Astrocyte (in vitro differentiated cells and primary cell): ENCODE measurements around the gene UCHL5. TPM values are rescaled to one million over a fixed set of nuclear protein-coding genes. Genes with fewer than 3 reads are reported as not detected.
"Not testable (repeated sequence)": the region's sequence is repeated elsewhere in the genome, so short reads cannot be mapped to it uniquely, and the experiment has no call there.

Experiments
- DNase-seq: peaks from one replicate; pipeline ENCODE4 v3.0.0-alpha.2; 2010; ENCODE audit warnings: low read depth
- FAIRE-seq: peaks from 2 replicates; lab custom pipeline; 2011; peaks lifted over from hg19 to GRCh38; lab: Jason Lieb, UNC
- H2AFZ ChIP-seq: 2 replicates; pipeline ENCODE4 v1.6.0; 2012; ENCODE audit warnings: low read depth, low read length, inconsistent platforms
- H3K27ac ChIP-seq: 2 replicates; pipeline ENCODE4 v1.5.1; 2011; ENCODE audit warnings: low read depth, low read length, inconsistent platforms
- H3K27me3 ChIP-seq: 2 replicates; pipeline ENCODE4 v1.6.0; 2011; ENCODE audit warnings: low read length, inconsistent platforms; ENCODE audit not compliant: insufficient read depth
- H3K36me3 ChIP-seq: 2 replicates; pipeline ENCODE4 v1.5.1; 2011; ENCODE audit warnings: low read length, inconsistent platforms; ENCODE audit not compliant: insufficient read depth
- H3K4me1 ChIP-seq: 2 replicates; pipeline ENCODE4 v1.5.1; 2011; ENCODE audit warnings: low read length, inconsistent platforms; ENCODE audit not compliant: insufficient read depth
- H3K4me2 ChIP-seq: 2 replicates; pipeline ENCODE4 v1.6.0; 2012; ENCODE audit warnings: low read length, inconsistent platforms
- H3K4me3 ChIP-seq: 2 replicates; pipeline ENCODE4 v1.5.1; 2011; ENCODE audit warnings: low read depth, mild to moderate bottlenecking, low read length, inconsistent platforms; ENCODE audit not compliant: insufficient read depth
- H3K79me2 ChIP-seq: 2 replicates; pipeline ENCODE4 v1.6.0; 2012; ENCODE audit warnings: mild to moderate bottlenecking, low read length, inconsistent platforms; ENCODE audit not compliant: insufficient read depth
- H3K9ac ChIP-seq: 2 replicates; pipeline ENCODE4 v1.6.0; 2012; ENCODE audit warnings: mild to moderate bottlenecking, low read length, inconsistent platforms
- H3K9me3 ChIP-seq: 2 replicates; pipeline ENCODE4 v1.5.1; 2012; ENCODE audit warnings: low read depth, mild to moderate bottlenecking, low read length, inconsistent platforms; ENCODE audit not compliant: insufficient read depth
- H4K20me1 ChIP-seq: 2 replicates; pipeline ENCODE4 v1.6.0; 2012; ENCODE audit warnings: low read length, inconsistent platforms; ENCODE audit not compliant: insufficient read depth
- H3K27ac Mint-ChIP-seq: one replicate; pipeline ENCODE4 v1.8.0; 2021; ENCODE audit warnings: mild to moderate bottlenecking, mixed read lengths; ENCODE audit not compliant: unreplicated experiment
- H3K27me3 Mint-ChIP-seq: one replicate; pipeline ENCODE4 v1.8.0; 2021; ENCODE audit warnings: low read depth, mixed read lengths; ENCODE audit not compliant: unreplicated experiment
- H3K36me3 Mint-ChIP-seq: one replicate; pipeline ENCODE4 v1.8.0; 2021; ENCODE audit warnings: low read depth, mixed read lengths; ENCODE audit not compliant: unreplicated experiment
- H3K4me1 Mint-ChIP-seq: one replicate; pipeline ENCODE4 v1.8.0; 2021; ENCODE audit warnings: low read depth, mixed read lengths; ENCODE audit not compliant: unreplicated experiment
- H3K4me3 Mint-ChIP-seq: one replicate; pipeline ENCODE4 v1.8.0; 2021; ENCODE audit warnings: mild to moderate bottlenecking, moderate library complexity, mixed read lengths; ENCODE audit not compliant: unreplicated experiment
- H3K9me3 Mint-ChIP-seq: one replicate; pipeline ENCODE4 v1.8.0; 2021; ENCODE audit warnings: mild to moderate bottlenecking, mixed read lengths; ENCODE audit not compliant: unreplicated experiment
- EZH2 ChIP-seq: IDR thresholded peaks from 2 replicates; pipeline ENCODE4 v1.6.1; 2012; ENCODE audit warnings: mild to moderate bottlenecking, low read length, inconsistent platforms; ENCODE audit not compliant: insufficient read depth
- total RNA-seq: library from RNA; stranded (reverse); gene quantifications from 2 replicates; pipeline ENCODE4 v1.2.1, GENCODE V29; 2021
- TF ChIP-seq, protein P1 (sequence below): IDR thresholded peaks from 2 replicates; pipeline ENCODE4 v1.5.1; 2011; ENCODE audit warnings: low read depth, mild to moderate bottlenecking, inconsistent platforms, low read length, moderate library complexity; ENCODE audit not compliant: insufficient read depth

The UCHL5 gene
- total RNA-seq, 1 donor from 2014 or later: 33.3 TPM

DNA sequence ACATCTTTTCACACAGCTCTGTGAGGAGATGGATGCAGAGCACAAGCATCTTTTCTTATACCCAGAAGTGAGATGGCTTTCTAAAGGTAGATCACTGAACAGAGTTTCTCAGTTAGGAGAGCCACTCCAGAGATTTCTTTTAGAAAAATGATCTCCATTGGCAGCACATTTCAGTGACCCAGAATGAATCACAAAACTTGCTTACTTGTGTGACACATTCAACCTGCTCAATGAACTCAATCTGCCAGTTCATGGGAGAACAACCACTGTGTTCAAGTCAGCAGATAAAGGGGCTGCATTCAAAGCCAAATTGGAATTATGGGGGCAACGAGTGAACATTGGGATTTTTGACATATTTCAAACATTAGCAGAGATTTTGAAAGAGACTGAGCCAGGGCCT lies 78.3 kb downstream of the UCHL5 start:
- Histone ChIP-seq H3K4me1 (no peaks in the 10 kb centered on the region), H3K9ac (no peak overlapping the region), H3K4me3 (no peak overlapping the region), H3K4me2 (no peak overlapping the region), H3K36me3 (no peaks in the 10 kb centered on the region), H3K27ac (no peak overlapping the region), H3K9me3 (no peaks in the 10 kb centered on the region), H2AFZ (no peak overlapping the region), H4K20me1 (no peaks in the 10 kb centered on the region), H3K79me2 (no peaks in the 10 kb centered on the region), H3K27me3 (no peaks in the 10 kb centered on the region)
- H3K9me3 Mint-ChIP-seq: peaks cover 4% of the 10 kb centered on the region
- H3K4me1 Mint-ChIP-seq: peaks cover under 1% of the 10 kb centered on the region
- H3K27me3 Mint-ChIP-seq: no peaks in the 10 kb centered on the region
- peak; percentile 2 for DNase-seq
- TF ChIP-seq, protein P1, sequence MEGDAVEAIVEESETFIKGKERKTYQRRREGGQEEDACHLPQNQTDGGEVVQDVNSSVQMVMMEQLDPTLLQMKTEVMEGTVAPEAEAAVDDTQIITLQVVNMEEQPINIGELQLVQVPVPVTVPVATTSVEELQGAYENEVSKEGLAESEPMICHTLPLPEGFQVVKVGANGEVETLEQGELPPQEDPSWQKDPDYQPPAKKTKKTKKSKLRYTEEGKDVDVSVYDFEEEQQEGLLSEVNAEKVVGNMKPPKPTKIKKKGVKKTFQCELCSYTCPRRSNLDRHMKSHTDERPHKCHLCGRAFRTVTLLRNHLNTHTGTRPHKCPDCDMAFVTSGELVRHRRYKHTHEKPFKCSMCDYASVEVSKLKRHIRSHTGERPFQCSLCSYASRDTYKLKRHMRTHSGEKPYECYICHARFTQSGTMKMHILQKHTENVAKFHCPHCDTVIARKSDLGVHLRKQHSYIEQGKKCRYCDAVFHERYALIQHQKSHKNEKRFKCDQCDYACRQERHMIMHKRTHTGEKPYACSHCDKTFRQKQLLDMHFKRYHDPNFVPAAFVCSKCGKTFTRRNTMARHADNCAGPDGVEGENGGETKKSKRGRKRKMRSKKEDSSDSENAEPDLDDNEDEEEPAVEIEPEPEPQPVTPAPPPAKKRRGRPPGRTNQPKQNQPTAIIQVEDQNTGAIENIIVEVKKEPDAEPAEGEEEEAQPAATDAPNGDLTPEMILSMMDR: no peak
- no peak for TF ChIP-seq EZH2
- no peak overlapping the region for H3K27ac Mint-ChIP-seq
- H3K36me3 Mint-ChIP-seq: peaks cover 2% of the 10 kb centered on the region
- H3K4me3 Mint-ChIP-seq: no peak overlapping the region
- no peak for FAIRE-seq

DNA sequence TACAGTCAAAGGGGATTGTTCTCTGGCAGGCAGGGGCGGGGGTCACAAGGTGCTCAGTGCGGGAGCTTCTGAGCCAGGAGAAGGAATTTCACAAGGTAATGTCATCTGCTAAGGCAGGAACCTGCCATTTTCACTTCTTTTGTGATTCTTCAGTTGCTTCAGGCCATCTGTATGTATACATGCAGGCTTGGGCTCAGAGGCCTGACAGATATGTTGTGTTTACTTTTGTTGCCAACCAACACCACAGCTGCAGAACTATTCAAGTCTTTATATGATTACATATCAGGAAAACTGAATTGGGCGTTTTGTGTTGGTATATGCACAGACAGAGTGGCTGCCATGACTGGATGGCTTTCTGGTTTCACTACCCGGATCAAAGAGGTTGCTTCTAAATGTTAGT lies 78.8 kb downstream of the UCHL5 start:
- not testable (repeated sequence) for H3K4me3 Mint-ChIP-seq, H3K27ac Mint-ChIP-seq, H2AFZ ChIP-seq, DNase-seq, H3K27ac ChIP-seq, H3K9ac ChIP-seq, H3K36me3 ChIP-seq, H3K79me2 ChIP-seq, H3K4me3 ChIP-seq, H3K27me3 Mint-ChIP-seq, H3K4me2 ChIP-seq, H3K9me3 ChIP-seq, H3K27me3 ChIP-seq, FAIRE-seq, H3K4me1 ChIP-seq, H3K9me3 Mint-ChIP-seq, H4K20me1 ChIP-seq, H3K4me1 Mint-ChIP-seq, H3K36me3 Mint-ChIP-seq

DNA sequence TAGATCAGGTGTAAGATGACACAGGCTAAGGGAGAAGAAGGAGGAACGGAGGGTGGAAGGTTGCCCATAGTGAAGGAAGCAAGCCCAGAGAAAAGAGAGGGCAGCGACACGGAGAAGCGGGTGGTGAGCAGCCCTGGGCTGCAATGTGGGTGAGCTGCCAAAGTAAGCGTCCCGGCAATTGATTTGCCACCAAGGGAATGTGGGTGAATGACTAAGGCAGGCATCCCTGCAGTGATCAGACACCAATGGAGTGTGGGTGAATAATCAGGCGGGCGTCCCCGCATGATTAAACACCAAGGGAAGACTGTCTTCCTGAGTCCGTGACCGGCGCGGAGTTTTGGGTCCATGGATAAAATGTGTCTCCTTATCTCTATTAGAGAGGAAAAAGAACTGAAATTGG lies 79.6 kb downstream of the UCHL5 start:
- H3K4me1 ChIP-seq: no peaks in the 10 kb centered on the region
- peaks cover 4% of the 10 kb centered on the region for H3K9me3 Mint-ChIP-seq
- no peak overlapping the region for H3K9ac ChIP-seq
- no peaks in the 10 kb centered on the region for H3K27me3 ChIP-seq
- no peaks in the 10 kb centered on the region for H3K36me3 ChIP-seq
- FAIRE-seq (no peak), DNase-seq (peak; percentile 43)
- H3K4me1 Mint-ChIP-seq: peaks cover 4% of the 10 kb centered on the region
- TF ChIP-seq, protein P1: no peak
- TF ChIP-seq EZH2: no peak
- no peak overlapping the region for H3K27ac Mint-ChIP-seq
- H3K9me3 ChIP-seq: no peaks in the 10 kb centered on the region
- H2AFZ ChIP-seq: no peak overlapping the region
- no peak overlapping the region for H3K27ac ChIP-seq
- no peaks in the 10 kb centered on the region for H4K20me1 ChIP-seq
- H3K27me3 Mint-ChIP-seq: no peaks in the 10 kb centered on the region
- no peak overlapping the region for H3K4me3 ChIP-seq
- peaks cover 2% of the 10 kb centered on the region for H3K36me3 Mint-ChIP-seq
- no peak overlapping the region for H3K4me2 ChIP-seq
- H3K4me3 Mint-ChIP-seq: no peak overlapping the region
- H3K79me2 ChIP-seq: no peaks in the 10 kb centered on the region
